ENCODE measurements around the gene CDH13.

- TF ChIP-seq CTCF (conservative IDR thresholded peaks at IDR 0.05) (no peak), ZFX (IDR thresholded peaks at IDR 0.05) (no peak)
Observed at GRCh38 chr16:83603723-83604570, 977.2 kb downstream of the CDH13 start.
